SH-SY5Y (cell line): ENCODE results near the gene TTC31.

Source experiments
- GATA2 ChIP-seq: IDR thresholded peaks from 2 replicates; pipeline ENCODE4 v1.6.1; 2011; ENCODE audit warnings: mild to moderate bottlenecking, low read depth, low read length
- GATA3 ChIP-seq: IDR thresholded peaks from 2 replicates; pipeline ENCODE4 v1.6.1; 2011; ENCODE audit warnings: low read depth, mild to moderate bottlenecking, low read length, moderate library complexity

Gene TTC31

GRCh38 chr2:74532222-74532621 is 49.3 kb downstream of the TTC31 start:
- TF ChIP-seq GATA2 (no peak), GATA3 (no peak)

GRCh38 chr2:74533464-74533863 is 50.6 kb downstream of the TTC31 start:
- TF ChIP-seq GATA2, result no peak
- no peak for TF ChIP-seq GATA3

- TF ChIP-seq GATA2 (no peak), GATA3 (no peak)
Observed at GRCh38 chr2:74534411-74534810, 51.5 kb downstream of the TTC31 start.

- TF ChIP-seq GATA3 (no peak), GATA2 (no peak)
Observed at GRCh38 chr2:74535440-74535965, 52.6 kb downstream of the TTC31 start.

- TF ChIP-seq GATA3, result no peak
- TF ChIP-seq GATA2, result no peak
Observed at GRCh38 chr2:74536166-74536950, 53.5 kb downstream of the TTC31 start.

- no peak for TF ChIP-seq GATA3
- no peak for TF ChIP-seq GATA2
Observed at GRCh38 chr2:74537140-74537539, 54.3 kb downstream of the TTC31 start.

GRCh38 chr2:74538881-74539339 is 56.0 kb downstream of the TTC31 start:
- TF ChIP-seq GATA3 (no peak), GATA2 (no peak)

- TF ChIP-seq GATA2, result no peak
- no peak for TF ChIP-seq GATA3
Observed at GRCh38 chr2:74540291-74540690, 57.4 kb downstream of the TTC31 start.

- TF ChIP-seq GATA3 (no peak), GATA2 (no peak)
Observed at GRCh38 chr2:74542978-74543377, 60.1 kb downstream of the TTC31 start.
